SKM-1 treated with dmso at 0.1 percent for 144 hours (cell line): ENCODE data around the gene GPR142.
"Not testable (repeated sequence)": the region's sequence is repeated elsewhere in the genome, so short reads cannot be mapped to it uniquely, and the experiment has no call there.

Source experiments
- DNase-seq: peaks from one replicate; lab custom pipeline; 2025; ENCODE audit not compliant: unreplicated experiment; lab: John Stamatoyannopoulos, UW

Gene GPR142

GRCh38 chr17:74392848-74393247 is 25.5 kb downstream of the GPR142 start:
- DNase-seq, result no peak

DNA sequence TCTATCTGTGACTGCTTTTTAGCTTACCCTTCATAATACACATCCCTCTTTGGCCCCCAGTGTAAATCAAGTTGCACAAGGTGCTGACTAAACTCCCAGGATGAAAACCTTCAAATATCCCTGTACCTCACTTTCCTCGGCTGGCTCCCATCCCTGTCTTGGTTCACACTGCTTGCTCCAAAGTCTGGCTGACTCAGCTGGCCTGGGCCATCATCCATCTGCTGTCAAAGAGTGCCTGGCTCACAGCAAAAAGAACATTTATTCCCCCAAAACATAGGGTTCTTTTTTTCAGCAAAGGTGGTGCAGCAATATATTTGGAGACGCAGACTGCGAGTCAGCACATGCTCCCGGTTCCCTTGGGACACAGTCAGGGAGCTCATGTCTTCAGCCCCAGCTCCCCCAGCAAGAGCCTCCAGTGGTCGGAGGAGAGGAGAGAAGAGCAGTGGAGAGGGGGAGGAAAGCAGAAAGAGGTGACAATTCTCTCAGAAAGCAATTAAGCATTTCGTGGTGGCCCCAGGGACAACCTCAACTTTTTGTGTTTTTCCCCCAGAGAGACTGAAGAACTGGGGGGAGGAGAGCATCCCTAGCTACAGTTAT is 26.1 kb downstream of the GPR142 start:
- DNase-seq, result no peak

GRCh38 chr17:74394275-74394950 is 27.1 kb downstream of the GPR142 start:
- no peak for DNase-seq

- no peak for DNase-seq
Observed at GRCh38 chr17:74394977-74395376, 27.7 kb downstream of the GPR142 start.

DNA sequence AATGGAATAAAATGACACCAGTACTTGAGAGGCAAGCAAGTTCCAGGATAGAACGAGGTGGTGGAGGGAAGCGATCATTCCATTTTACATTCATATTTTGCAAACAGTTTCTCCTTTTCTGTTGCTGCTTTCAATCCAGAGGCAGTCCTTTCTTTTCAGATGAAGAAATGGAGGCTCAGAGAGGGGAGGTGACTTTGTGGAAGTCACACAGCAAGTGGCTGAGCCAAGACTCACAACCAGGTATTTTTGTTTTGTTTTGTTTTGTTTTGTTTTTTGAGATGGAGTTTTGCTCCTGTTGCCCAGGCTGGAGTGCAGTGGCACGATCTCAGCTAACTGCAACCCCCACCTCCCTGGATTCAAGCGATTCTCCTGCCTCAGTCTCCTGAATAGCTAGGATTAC is 29.3 kb downstream of the GPR142 start:
- no peak for DNase-seq

- no peak for DNase-seq
Observed at GRCh38 chr17:74402048-74402447, 34.7 kb downstream of the GPR142 start.

DNA sequence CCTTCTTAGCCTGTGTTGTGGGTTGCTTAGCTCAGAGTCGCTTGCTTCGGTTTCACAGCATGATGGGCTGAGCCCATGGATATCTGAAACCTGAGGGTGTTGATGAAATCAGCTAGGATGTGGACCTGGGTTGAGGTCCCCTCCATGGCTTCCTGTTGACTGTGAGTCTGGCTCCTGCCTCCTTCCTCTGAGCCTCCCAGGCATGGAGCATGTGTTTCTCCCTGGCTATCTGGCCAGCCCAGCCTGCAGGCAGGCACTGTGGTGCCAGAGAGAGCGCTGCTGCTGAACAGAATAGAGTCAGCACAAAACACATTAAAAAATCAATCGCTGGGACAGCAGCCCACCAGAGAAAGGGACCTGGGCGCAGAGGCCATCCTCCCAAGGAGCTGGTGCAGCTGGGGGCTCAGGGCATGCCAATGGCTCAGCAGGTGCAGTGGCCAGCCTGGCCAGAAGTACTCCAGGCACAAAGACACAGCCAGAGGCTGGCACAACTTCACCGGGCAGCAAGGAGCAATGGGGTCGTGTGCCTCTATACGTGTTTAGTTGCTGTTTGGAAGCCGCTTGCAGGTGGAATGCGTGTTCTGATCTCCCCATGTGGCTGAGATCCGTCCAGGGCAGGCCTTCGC is 36.3 kb downstream of the GPR142 start:
- DNase-seq, result no peak

- no peak for DNase-seq
Observed at GRCh38 chr17:74404218-74404617, 36.9 kb downstream of the GPR142 start.

GRCh38 chr17:74404789-74405188 is 37.5 kb downstream of the GPR142 start:
- DNase-seq, result no peak

- not testable (repeated sequence) for DNase-seq
Observed at GRCh38 chr17:74405311-74405710, 38.0 kb downstream of the GPR142 start.

GRCh38 chr17:74407384-74407783 is 40.1 kb downstream of the GPR142 start:
- no peak for DNase-seq

- no peak for DNase-seq
Observed at GRCh38 chr17:74408262-74408661, 41.0 kb downstream of the GPR142 start.

- no peak for DNase-seq
Observed at GRCh38 chr17:74408815-74409214, 41.5 kb downstream of the GPR142 start.

DNA sequence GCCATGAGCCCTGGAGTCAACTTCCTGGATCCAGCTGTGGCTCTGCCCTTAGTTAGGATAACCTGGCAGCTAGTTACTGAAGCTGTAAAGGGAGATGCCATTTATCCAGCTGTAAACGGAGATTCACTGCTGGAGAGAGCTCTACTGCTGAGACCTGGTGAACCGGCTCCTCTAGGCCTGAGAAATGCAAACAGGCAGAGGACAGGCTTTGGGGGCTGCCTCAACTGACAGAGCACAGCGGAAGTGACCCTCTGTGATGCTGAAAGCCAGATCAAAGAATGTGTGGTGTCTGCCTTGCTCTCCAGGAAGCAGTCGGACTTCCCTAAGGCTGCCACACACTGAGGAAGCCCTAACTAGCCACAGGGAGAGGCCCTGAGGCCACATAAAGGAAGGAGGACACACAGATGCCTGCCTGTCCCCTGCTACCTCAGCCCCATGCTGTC is 42.7 kb downstream of the GPR142 start:
- DNase-seq, result no peak

DNA sequence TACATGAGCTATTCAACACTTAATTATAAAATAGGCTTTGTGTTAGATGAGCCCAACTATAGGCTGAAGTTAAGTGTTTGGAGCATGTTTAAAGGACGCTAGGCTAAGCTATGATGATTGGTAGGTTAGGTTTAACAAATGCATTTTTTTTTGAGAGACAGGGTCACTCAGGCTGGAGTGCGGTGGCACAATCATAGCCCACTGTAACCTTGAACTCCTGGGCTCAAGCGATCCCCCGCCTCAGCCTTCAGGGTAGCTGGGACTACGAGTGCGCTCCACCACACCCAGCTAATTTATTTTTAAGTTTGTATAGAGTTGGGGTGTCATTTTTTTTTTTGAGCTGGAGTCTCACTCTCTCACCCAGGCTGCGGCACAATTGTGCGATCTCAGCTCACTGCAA is 45.3 kb downstream of the GPR142 start:
- DNase-seq, result no peak

DNA sequence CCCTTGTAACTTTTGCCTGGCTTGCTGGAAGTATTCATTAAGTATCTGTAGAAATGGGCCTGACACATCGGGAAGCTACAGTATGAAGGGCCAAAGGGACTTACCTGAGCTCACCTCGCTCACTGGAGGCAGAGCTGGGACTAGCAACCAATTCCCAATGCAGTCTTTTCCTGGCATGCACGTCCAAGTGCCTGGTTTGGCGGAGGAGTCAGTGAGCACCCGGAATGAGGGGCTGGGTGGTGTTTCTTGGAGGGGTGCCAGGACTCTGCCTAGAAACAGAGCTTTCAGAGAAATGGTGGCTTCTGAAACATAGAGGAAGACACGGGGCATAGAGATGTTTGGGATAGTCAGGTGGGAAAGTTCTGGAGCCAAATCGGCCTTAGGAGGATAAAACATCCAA is 46.2 kb downstream of the GPR142 start:
- no peak for DNase-seq

GRCh38 chr17:74414510-74414909 is 47.2 kb downstream of the GPR142 start:
- no peak for DNase-seq

DNA sequence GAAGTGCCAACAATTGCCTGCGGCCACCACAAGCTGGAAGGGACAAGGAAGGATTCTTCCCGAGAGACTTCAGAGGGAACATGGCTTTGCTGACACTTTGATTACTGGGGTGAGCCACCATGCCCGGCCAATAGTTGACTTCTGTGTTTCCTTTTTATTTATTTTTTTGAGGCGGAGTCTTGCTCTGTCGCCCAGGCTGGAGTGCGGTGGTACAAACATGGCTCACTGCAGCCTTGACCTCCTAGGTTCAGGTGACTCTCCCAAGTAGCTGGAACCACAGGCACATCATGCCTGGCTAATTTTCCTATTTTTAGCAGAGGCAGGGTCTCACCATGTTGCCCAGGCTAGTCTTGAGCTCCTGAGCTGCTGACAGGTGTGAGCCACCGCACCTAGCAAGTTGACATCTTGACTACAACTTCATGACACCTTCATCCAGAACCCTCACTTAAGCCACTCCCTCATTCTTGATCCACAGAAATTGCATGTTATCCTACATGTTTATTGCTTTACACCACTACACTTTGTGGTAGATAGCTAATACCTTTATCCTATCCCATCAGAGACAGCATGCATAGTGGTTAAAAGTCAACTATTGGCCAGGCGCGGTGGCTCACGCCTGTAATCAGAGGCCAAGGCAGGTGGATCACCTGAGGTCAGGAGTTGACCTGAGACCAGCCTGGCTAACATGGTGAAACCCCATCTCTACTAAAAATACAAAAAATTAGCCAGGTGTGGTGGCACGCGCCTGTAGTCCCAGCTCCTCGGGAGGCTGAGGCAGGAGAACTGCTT is 48.5 kb downstream of the GPR142 start:
- DNase-seq, result no peak

DNA sequence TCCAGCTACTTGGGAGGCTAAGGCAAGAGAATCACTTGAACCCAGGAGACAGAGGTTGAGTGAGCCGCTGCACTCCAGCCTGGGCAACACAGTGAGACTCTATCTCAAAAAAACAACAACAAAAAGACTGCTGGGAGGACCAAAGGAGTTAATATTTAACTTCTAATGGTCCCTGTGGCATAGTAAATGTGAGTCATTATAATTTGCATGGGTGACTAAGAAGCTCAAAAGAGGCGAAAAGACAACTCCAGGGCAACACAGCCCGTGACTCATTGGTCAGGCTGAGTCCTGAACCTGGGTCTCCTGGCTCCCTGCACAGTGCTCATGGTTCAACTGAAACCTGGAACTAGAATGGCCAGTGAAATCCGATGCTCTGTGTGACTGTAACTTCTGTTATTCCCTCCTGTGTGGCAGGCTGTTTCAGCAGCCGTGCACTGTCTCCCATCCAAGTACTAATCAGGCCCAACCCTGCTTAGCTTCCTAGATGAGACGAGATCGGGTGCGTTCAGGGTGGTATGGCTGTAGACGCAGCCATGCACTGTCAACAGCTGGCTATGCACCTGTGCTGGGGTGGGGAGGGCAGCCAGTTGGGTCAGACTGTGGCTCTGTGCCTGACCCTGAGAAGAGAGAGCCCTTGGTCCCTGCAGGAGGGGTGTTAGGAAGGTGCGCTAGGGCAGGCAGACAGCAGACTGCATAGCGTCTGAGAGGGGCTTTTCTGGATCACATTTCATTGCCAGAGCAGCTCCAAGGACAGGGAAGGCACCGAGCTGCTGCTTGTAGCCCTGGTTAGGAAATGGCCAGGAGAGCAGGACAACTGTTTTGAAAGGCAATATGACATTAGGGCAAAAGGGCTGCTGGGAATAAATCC is 50.1 kb downstream of the GPR142 start:
- no peak for DNase-seq

- DNase-seq, result no peak
Observed at GRCh38 chr17:74419928-74420411, 52.7 kb downstream of the GPR142 start.
